ENCODE results near the gene CYP8B1.

GRCh38 chr3:42850263-42850662 lies 25.4 kb downstream of the CYP8B1 start:
- TF ChIP-seq CTCF (IDR thresholded peaks at IDR 0.05), result no peak
- TF ChIP-seq POLR2A (IDR thresholded peaks at IDR 0.05), result no peak

Data from esophagus squamous epithelium (tissue), 4 donors.